Measurements from ENCODE around the gene ANGPTL7. TPM values are rescaled to one million over a fixed set of nuclear protein-coding genes. Genes with fewer than 3 reads are reported as not detected.

ANGPTL7 gene
- total RNA-seq, 6 donors from 2014 or later, result 0.17 to 4.6 (median 1.3) TPM; not detected in 1

GRCh38 chr1:11194407-11195176 is 5.4 kb downstream of the ANGPTL7 start:
- ATAC-seq (ENCODE audit: low FRiP score in 2 of 2) (no peak), DNase-seq (no peak)
- peaks cover 12 to 93% (median 69%) of the 10 kb centered on the region in 4 donors for H3K36me3 ChIP-seq
- 94 to 95% methylated on average over 14 of the region's 14 CpGs for WGBS, 2 donors
- no peaks in the 10 kb centered on the region for H3K4me1 ChIP-seq
- H3K9me3 ChIP-seq, result no peaks in the 10 kb centered on the region
- H3K27ac ChIP-seq, result no peak overlapping the region
- H3K4me3 ChIP-seq, result no peak overlapping the region
- H3K27me3 ChIP-seq, result no peaks in the 10 kb centered on the region
- TF ChIP-seq POLR2AphosphoS5 (IDR thresholded peaks at IDR 0.05), result no peak

GRCh38 chr1:11196945-11197344 is 7.8 kb downstream of the ANGPTL7 start:
- no peak overlapping the region for H3K4me3 ChIP-seq

GRCh38 chr1:11197359-11197758 is 8.2 kb downstream of the ANGPTL7 start:
- no peak overlapping the region for H3K27ac ChIP-seq
- no peak for ATAC-seq (ENCODE audit: low FRiP score in 2 of 2)
- no peaks in the 10 kb centered on the region for H3K4me1 ChIP-seq
- no peaks in the 10 kb centered on the region for H3K9me3 ChIP-seq
- H3K36me3 ChIP-seq, result peaks cover 11 to 88% (median 71%) of the 10 kb centered on the region in 4 donors
- no peak overlapping the region for H3K4me3 ChIP-seq
- no peak for DNase-seq
- H3K27me3 ChIP-seq, result no peaks in the 10 kb centered on the region
- TF ChIP-seq POLR2A (IDR thresholded peaks at IDR 0.05), result no peak
- no peak for TF ChIP-seq CTCF (IDR thresholded peaks at IDR 0.05)
- no peak for TF ChIP-seq POLR2AphosphoS5 (IDR thresholded peaks at IDR 0.05)
- no peak for TF ChIP-seq EP300 (IDR thresholded peaks at IDR 0.05)
- WGBS, 2 donors, result 89 to 94% methylated on average over 4 of the region's 4 CpGs

More at GRCh38 chr1:11196945-11197344, 7.8 kb downstream of the ANGPTL7 start:
- Histone ChIP-seq H3K36me3 (peaks cover 11 to 90% (median 72%) of the 10 kb centered on the region in 4 donors), H3K4me1 (no peaks in the 10 kb centered on the region), H3K9me3 (no peaks in the 10 kb centered on the region), H3K27me3 (no peaks in the 10 kb centered on the region), H3K27ac (no peak overlapping the region)
- TF ChIP-seq POLR2A (IDR thresholded peaks at IDR 0.05), result no peak
- no peak for TF ChIP-seq EP300 (IDR thresholded peaks at IDR 0.05)
- no peak for TF ChIP-seq POLR2AphosphoS5 (IDR thresholded peaks at IDR 0.05)
- TF ChIP-seq CTCF (IDR thresholded peaks at IDR 0.05), result no peak
- 83 to 90% methylated on average over 2 of the region's 2 CpGs for WGBS, 2 donors
- DNase-seq (no peak), ATAC-seq (ENCODE audit: low FRiP score in 2 of 2) (no peak)

GRCh38 chr1:11198257-11198656 is 9.1 kb downstream of the ANGPTL7 start:
- DNase-seq (no peak), ATAC-seq (ENCODE audit: low FRiP score in 2 of 2) (no peak)
- TF ChIP-seq CTCF (IDR thresholded peaks at IDR 0.05) (no peak), POLR2A (IDR thresholded peaks at IDR 0.05) (no peak), EP300 (IDR thresholded peaks at IDR 0.05) (no peak), POLR2AphosphoS5 (IDR thresholded peaks at IDR 0.05) (no peak)
- no peaks in the 10 kb centered on the region for H3K27me3 ChIP-seq
- no peaks in the 10 kb centered on the region for H3K4me1 ChIP-seq
- H3K9me3 ChIP-seq, result no peaks in the 10 kb centered on the region
- peaks cover 10 to 91% (median 70%) of the 10 kb centered on the region in 4 donors for H3K36me3 ChIP-seq
- no peak overlapping the region for H3K4me3 ChIP-seq
- no peak overlapping the region for H3K27ac ChIP-seq
- 88 to 90% methylated on average over 4 of the region's 4 CpGs for WGBS, 2 donors

DNA sequence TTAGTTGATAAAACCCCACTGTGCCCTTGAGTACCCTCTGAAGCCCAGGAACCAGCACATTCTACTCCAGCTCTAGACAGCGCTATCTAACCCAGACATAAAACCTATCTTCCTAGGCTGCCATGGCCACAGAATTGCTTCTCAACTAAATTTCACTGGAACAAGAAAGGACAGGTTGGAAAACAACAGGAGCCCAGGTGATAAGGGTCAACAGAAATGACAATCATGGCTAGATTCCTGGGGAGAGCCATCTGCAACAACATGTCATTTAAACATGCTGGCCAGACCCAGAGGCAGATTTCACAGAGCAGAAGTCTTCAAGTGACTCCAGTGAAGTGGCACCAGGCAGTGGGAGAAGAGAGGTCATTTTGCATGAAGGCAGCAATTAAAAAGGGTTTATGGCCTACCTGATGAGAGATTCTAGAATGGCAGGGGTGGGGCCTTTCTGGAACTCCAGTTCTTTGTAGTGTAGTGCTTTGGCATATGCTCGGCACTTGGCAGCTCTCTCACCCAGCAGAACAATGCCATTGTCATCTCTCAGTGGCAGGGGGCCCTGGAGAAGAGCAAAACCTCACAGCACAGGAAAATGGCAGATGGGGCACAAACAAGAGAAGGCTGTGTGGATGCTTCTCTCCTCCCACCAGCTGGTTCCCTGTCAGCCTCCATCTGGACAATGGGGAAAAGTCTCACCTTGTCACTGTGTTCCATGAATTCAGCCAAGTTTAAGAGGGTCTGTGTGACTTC is 9.9 kb downstream of the ANGPTL7 start:
- Histone ChIP-seq H3K4me3 (no peak overlapping the region), H3K27ac (no peak overlapping the region), H3K36me3 (peaks cover 7 to 91% (median 68%) of the 10 kb centered on the region in 4 donors), H3K27me3 (no peaks in the 10 kb centered on the region), H3K4me1 (no peaks in the 10 kb centered on the region), H3K9me3 (no peaks in the 10 kb centered on the region)
- 93 to 100% methylated on average over 1 to 2 of the region's 2 CpGs for WGBS, 2 donors
- no peak for TF ChIP-seq POLR2AphosphoS5 (IDR thresholded peaks at IDR 0.05)
- TF ChIP-seq EP300 (IDR thresholded peaks at IDR 0.05), result no peak
- TF ChIP-seq CTCF (IDR thresholded peaks at IDR 0.05), result no peak
- no peak for TF ChIP-seq POLR2A (IDR thresholded peaks at IDR 0.05)
- ATAC-seq (ENCODE audit: low FRiP score in 2 of 2), result no peak
- no peak for DNase-seq
